Gastrocnemius medialis (tissue), 4 donors: ENCODE data around the gene MAD1L1.

Experiments
- POLR2A ChIP-seq, 2 donors: fragments of 450-650 bp; IDR thresholded peaks; one replicate each; pipeline ENCODE4 v1.6.1; 2017; ENCODE audit warnings: antibody characterized with exemption in 2 of 2, mild to moderate bottlenecking in 2 of 2, moderate library complexity in 2 of 2
- TF ChIP-seq, protein P1 (sequence below), 5 experiments: fragments of 450-650 bp in 3 of 5; fragments of 200-600 bp in 2 of 5; sonication (generic) in 2 of 5; IDR thresholded peaks in 4 of 5; conservative IDR thresholded peaks in 1 of 5; 1 replicate in 4 of 5; 2 replicates in 1 of 5; pipeline ENCODE4 v1.5.1; 2016 to 2019; ENCODE audit warnings: antibody characterized with exemption in 5 of 5, mild to moderate bottlenecking in 3 of 5, moderate library complexity in 3 of 5

DNA sequence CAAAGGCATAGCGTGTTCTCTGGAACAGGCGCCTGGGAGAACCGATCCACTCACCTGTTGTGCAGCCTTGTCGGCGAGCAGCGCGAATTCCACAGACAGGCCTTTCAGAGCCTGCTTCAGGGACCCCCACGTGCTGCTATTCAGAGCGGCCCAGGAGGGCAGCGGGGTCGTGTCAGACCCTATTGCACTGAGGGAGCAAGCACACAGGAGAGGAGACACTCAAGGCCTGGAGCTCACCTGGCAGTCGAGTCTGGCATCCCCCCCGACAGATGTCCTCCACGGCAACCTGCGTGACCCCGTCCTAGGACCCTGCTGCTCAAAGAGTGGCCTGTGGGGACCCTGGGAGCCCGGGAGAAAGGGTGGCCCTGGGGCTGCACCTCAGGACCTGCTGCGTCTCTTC is 30.4 kb upstream of the MAD1L1 start:
- TF ChIP-seq, protein P1, sequence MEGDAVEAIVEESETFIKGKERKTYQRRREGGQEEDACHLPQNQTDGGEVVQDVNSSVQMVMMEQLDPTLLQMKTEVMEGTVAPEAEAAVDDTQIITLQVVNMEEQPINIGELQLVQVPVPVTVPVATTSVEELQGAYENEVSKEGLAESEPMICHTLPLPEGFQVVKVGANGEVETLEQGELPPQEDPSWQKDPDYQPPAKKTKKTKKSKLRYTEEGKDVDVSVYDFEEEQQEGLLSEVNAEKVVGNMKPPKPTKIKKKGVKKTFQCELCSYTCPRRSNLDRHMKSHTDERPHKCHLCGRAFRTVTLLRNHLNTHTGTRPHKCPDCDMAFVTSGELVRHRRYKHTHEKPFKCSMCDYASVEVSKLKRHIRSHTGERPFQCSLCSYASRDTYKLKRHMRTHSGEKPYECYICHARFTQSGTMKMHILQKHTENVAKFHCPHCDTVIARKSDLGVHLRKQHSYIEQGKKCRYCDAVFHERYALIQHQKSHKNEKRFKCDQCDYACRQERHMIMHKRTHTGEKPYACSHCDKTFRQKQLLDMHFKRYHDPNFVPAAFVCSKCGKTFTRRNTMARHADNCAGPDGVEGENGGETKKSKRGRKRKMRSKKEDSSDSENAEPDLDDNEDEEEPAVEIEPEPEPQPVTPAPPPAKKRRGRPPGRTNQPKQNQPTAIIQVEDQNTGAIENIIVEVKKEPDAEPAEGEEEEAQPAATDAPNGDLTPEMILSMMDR (IDR thresholded peaks at IDR 0.05 in 4 of 5, conservative IDR thresholded peaks at IDR 0.05 in 1 of 5): no peak
- no peak for TF ChIP-seq POLR2A (IDR thresholded peaks at IDR 0.05)
